ENCODE measurements around the gene C18orf54.
"Not testable (repeated sequence)": the region's sequence is repeated elsewhere in the genome, so short reads cannot be mapped to it uniquely, and the experiment has no call there.

Gene C18orf54

GRCh38 chr18:54357660-54358494, at the start of gene C18orf54, which contains the start of gene STARD6:
Gene C18orf54 (plus strand): TSS chr18:54357906. CDS start chr18:54360573, 2,667 bp downstream.
Gene STARD6 (minus strand): TSS chr18:54357858. CDS start chr18:54354573, 3,285 bp downstream.
- DNase-seq, result peak; percentile 88

- not testable (repeated sequence) for DNase-seq
These were observed 48.1 kb upstream of the C18orf54 start for GRCh38 chr18:54309564-54309963.

GRCh38 chr18:54316071-54316820, 41.5 kb upstream of the C18orf54 start:
- no peak for DNase-seq

GRCh38 chr18:54323561-54323960, 34.1 kb upstream of the C18orf54 start:
- DNase-seq, result no peak

GRCh38 chr18:54323970-54324369, 33.7 kb upstream of the C18orf54 start:
- DNase-seq, result no peak

- no peak for DNase-seq
These were observed 29.9 kb upstream of the C18orf54 start for GRCh38 chr18:54327818-54328217.

GRCh38 chr18:54329787-54330186, 27.9 kb upstream of the C18orf54 start:
- DNase-seq, result no peak

GRCh38 chr18:54330768-54331548, 26.7 kb upstream of the C18orf54 start:
- no peak for DNase-seq

- no peak for DNase-seq
These were observed 22.0 kb upstream of the C18orf54 start for GRCh38 chr18:54335638-54336173.

GRCh38 chr18:54338230-54338629, 19.5 kb upstream of the C18orf54 start:
- DNase-seq, result no peak

- no peak for DNase-seq
These were observed 6.5 kb upstream of the C18orf54 start for GRCh38 chr18:54351186-54351585.

- DNase-seq, result no peak
These were observed 535 bp upstream of the C18orf54 start for GRCh38 chr18:54357082-54357659.

- DNase-seq, result no peak
These were observed 862 bp downstream of the C18orf54 start for GRCh38 chr18:54358495-54359040.

- no peak for DNase-seq
These were observed 1.5 kb downstream of the C18orf54 start for GRCh38 chr18:54359233-54359632.

- DNase-seq, result no peak
These were observed 2.7 kb downstream of the C18orf54 start for GRCh38 chr18:54360406-54360805.

- no peak for DNase-seq
These were observed 20.4 kb downstream of the C18orf54 start for GRCh38 chr18:54378057-54378456.

- DNase-seq, result no peak
These were observed 23.9 kb downstream of the C18orf54 start for GRCh38 chr18:54381640-54382039.

GRCh38 chr18:54382076-54382475, 24.4 kb downstream of the C18orf54 start:
- DNase-seq, result no peak

GRCh38 chr18:54382733-54383252, 25.1 kb downstream of the C18orf54 start:
- no peak for DNase-seq

GRCh38 chr18:54386043-54386442, 28.3 kb downstream of the C18orf54 start:
- DNase-seq, result no peak

- not testable (repeated sequence) for DNase-seq
These were observed 29.2 kb downstream of the C18orf54 start for GRCh38 chr18:54386800-54387495.

Measured in NCI-H345 (cell line).